AG04450 (cell line): ENCODE data around the gene PIP5KL1. TPM values are rescaled to one million over a fixed set of nuclear protein-coding genes. Genes with fewer than 3 reads are reported as not detected.
"Not testable (repeated sequence)": the region's sequence is repeated elsewhere in the genome, so short reads cannot be mapped to it uniquely, and the experiment has no call there.

Source experiments
- CTCF ChIA-PET: fragments of 300-600, 350-600 bp; formaldehyde crosslinking; extraction: SDS; loops from one replicate; lab custom pipeline; 2022; ENCODE audit warnings: antibody characterized with exemption, inconsistent platforms; lab: Charles Lee
- POLR2A ChIA-PET: fragments of 350-600 bp; formaldehyde crosslinking; extraction: SDS; loops from one replicate; lab custom pipeline; 2021; ENCODE audit warnings: antibody characterized with exemption, inconsistent platforms; lab: Yijun Ruan, JAX
- DNase-seq: peaks from one replicate; pipeline ENCODE4 v3.0.0-alpha.2; 2011; ENCODE audit warnings: low read depth, low spot score
- H3K27ac ChIP-seq: one replicate; pipeline ENCODE4 v1.5.1; 2012; ENCODE audit warnings: low read depth, low read length, control low read depth
- H3K27me3 ChIP-seq: one replicate; pipeline ENCODE4 v1.6.0; 2012; ENCODE audit warnings: low read length; ENCODE audit not compliant: control insufficient read depth, insufficient read depth
- H3K4me3 ChIP-seq: 2 replicates; pipeline ENCODE4 v1.5.1; 2011; ENCODE audit warnings: mild to moderate bottlenecking, low read depth, low read length, control low read depth
- H3K9me3 ChIP-seq: 2 replicates; pipeline ENCODE4 v1.5.1; 2012; ENCODE audit warnings: low read length; ENCODE audit not compliant: control insufficient read depth, insufficient read depth
- CTCF ChIP-seq: IDR thresholded peaks from 2 replicates; pipeline ENCODE4 v1.5.1; 2011; ENCODE audit warnings: low read depth, low read length, control low read depth, inconsistent platforms
- polyA plus RNA-seq: library from polyadenylated mRNA; depleted of rRNA; stranded (reverse); fragments of >200 nt; gene quantifications from 2 replicates; pipeline ENCODE4 v1.2.3, GENCODE V29; 2011

Gene PIP5KL1
- polyA plus RNA-seq, 1 experiment = 1.2 TPM

GRCh38 chr9:127885508-127886281 lies 44.9 kb downstream of the PIP5KL1 start:
- Histone ChIP-seq H3K27me3 (no peaks in the 10 kb centered on the region), H3K4me3 (no peak overlapping the region), H3K27ac (peak overlapping the region; percentile 21), H3K9me3 (no peaks in the 10 kb centered on the region; the same call in 1 of the 2 replicates)
- DNase-seq = no peak
- ChIA-PET CTCF (interaction anchor here (0.5 to 1.3 kb wide), 2 partner anchors 16 to 360 kb away, joined by 3 to 5 read pairs; no protein-coding TSS in a partner anchor), POLR2A (interaction anchor here (0.6 to 1.5 kb wide), 4 partner anchors 11 to 114 kb away, joined by 3 to 6 read pairs (median 3); no protein-coding TSS in a partner anchor)
- no peak for TF ChIP-seq CTCF

GRCh38 chr9:127884976-127885490 lies 45.5 kb downstream of the PIP5KL1 start:
- CTCF ChIA-PET = interaction anchor here (1.3 kb wide), 1 partner anchor 16 kb away, joined by 5 read pairs; no protein-coding TSS in a partner anchor
- POLR2A ChIA-PET = interaction anchor here (1.1 to 1.5 kb wide), 2 partner anchors 12 to 32 kb away, joined by 3 to 6 read pairs; no protein-coding TSS in a partner anchor

GRCh38 chr9:127884427-127884911 lies 46.1 kb downstream of the PIP5KL1 start:
- Histone ChIP-seq H3K27ac (no peak overlapping the region), H3K4me3 (no peak overlapping the region), H3K27me3 (no peaks in the 10 kb centered on the region), H3K9me3 (no peaks in the 10 kb centered on the region; the same call in 1 of the 2 replicates)
- CTCF ChIA-PET = no interaction called here
- TF ChIP-seq CTCF = no peak
- DNase-seq = no peak
- POLR2A ChIA-PET = interaction anchor here (0.6 to 1.5 kb wide), 3 partner anchors 12 to 318 kb away, joined by 3 to 6 read pairs (median 3); no protein-coding TSS in a partner anchor

More at GRCh38 chr9:127884976-127885490, 45.5 kb downstream of the PIP5KL1 start:
- TF ChIP-seq CTCF = no peak
- Histone ChIP-seq H3K4me3 (no peak overlapping the region), H3K9me3 (no peaks in the 10 kb centered on the region; the same call in 1 of the 2 replicates), H3K27me3 (no peaks in the 10 kb centered on the region), H3K27ac (peak overlapping the region; percentile 21)
- no peak for DNase-seq

GRCh38 chr9:127883959-127884358 lies 46.6 kb downstream of the PIP5KL1 start:
- POLR2A ChIA-PET = interaction anchor here (0.6 to 1.5 kb wide), 3 partner anchors 13 to 318 kb away, joined by 3 to 13 read pairs (median 6); no protein-coding TSS in a partner anchor
- CTCF ChIA-PET = no interaction called here
- no peak for TF ChIP-seq CTCF
- no peaks in the 10 kb centered on the region for H3K27me3 ChIP-seq
- H3K27ac ChIP-seq = no peak overlapping the region
- H3K4me3 ChIP-seq = no peak overlapping the region
- H3K9me3 ChIP-seq = no peaks in the 10 kb centered on the region; the same call in 1 of the 2 replicates
- no peak for DNase-seq

- H3K27me3 ChIP-seq, H3K4me3 ChIP-seq, H3K9me3 ChIP-seq, DNase-seq, H3K27ac ChIP-seq: not testable (repeated sequence)
- ChIA-PET POLR2A (interaction anchor here (0.7 to 1.3 kb wide), 3 partner anchors 27 to 430 kb away, joined by 3 to 4 read pairs (median 3); partner anchors contain the start of genes ENG and LRSAM1), CTCF (interaction anchor here (1.1 to 2.5 kb wide), 3 partner anchors 12 to 147 kb away, joined by 3 to 11 read pairs (median 8); partner anchors contain the start of gene TOR2A)
These were observed 48.9 kb downstream of the PIP5KL1 start for GRCh38 chr9:127881715-127882114.
